GM06990 (cell line): Measurements from ENCODE around the gene ZNF483.
"Not testable (repeated sequence)": the region's sequence is repeated elsewhere in the genome, so short reads cannot be mapped to it uniquely, and the experiment has no call there.

ENCODE experiments used
- DNase-seq: peaks from one replicate; pipeline ENCODE4 v3.0.0-alpha.2; 2011; ENCODE audit not compliant: insufficient read length; ENCODE audit errors: extremely low read depth
- H3K27me3 ChIP-seq: replicated peaks from 2 replicates; pipeline ENCODE4 v1.6.0; 2011; ENCODE audit warnings: low read length; ENCODE audit not compliant: control insufficient read depth, insufficient read depth
- H3K36me3 ChIP-seq: 2 replicates; pipeline ENCODE4 v1.5.1; 2011; ENCODE audit warnings: low read length; ENCODE audit not compliant: control insufficient read depth, insufficient read depth
- H3K4me3 ChIP-seq: replicated peaks from 2 replicates; pipeline ENCODE4 v1.5.1; 2011; ENCODE audit warnings: low read depth, mild to moderate bottlenecking, control low read depth, low read length
- TF ChIP-seq, protein P1 (sequence below): IDR thresholded peaks from 2 replicates; pipeline ENCODE4 v1.5.1; 2011; ENCODE audit warnings: low read length, control low read depth, mild to moderate bottlenecking, inconsistent platforms; ENCODE audit not compliant: insufficient read depth, poor library complexity, severe bottlenecking

ZNF483 gene

DNA sequence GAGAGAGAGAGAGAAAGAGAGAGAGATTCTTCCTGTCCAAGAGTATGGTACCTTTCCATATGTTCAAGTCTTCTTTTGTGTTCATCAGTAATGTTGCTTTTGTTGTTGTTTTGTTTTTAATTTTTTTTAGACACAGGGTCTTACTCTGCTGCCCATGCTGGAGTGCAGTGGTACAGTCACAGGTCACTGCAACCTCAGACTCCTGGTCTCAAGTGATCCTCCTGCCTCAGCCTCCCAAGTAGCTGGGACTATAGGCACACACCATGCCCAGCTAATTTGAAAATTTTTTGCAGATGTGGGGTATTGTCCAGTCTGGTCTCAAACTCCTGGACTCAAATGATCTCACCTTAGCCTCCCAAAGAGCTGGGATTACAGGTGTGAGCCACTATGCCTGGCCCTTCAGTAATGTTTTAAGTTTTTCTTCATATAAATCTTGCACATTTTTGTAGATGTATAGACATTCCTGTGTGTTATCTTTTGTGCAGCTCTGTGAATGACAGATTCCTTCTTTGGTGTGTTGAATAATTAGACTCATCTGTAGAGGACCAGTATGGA is 36.3 kb downstream of the ZNF483 start:
- TF ChIP-seq, protein P1, sequence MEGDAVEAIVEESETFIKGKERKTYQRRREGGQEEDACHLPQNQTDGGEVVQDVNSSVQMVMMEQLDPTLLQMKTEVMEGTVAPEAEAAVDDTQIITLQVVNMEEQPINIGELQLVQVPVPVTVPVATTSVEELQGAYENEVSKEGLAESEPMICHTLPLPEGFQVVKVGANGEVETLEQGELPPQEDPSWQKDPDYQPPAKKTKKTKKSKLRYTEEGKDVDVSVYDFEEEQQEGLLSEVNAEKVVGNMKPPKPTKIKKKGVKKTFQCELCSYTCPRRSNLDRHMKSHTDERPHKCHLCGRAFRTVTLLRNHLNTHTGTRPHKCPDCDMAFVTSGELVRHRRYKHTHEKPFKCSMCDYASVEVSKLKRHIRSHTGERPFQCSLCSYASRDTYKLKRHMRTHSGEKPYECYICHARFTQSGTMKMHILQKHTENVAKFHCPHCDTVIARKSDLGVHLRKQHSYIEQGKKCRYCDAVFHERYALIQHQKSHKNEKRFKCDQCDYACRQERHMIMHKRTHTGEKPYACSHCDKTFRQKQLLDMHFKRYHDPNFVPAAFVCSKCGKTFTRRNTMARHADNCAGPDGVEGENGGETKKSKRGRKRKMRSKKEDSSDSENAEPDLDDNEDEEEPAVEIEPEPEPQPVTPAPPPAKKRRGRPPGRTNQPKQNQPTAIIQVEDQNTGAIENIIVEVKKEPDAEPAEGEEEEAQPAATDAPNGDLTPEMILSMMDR, result no peak
- H3K36me3 ChIP-seq, result no peaks in the 10 kb centered on the region
- H3K4me3 ChIP-seq, result no peak overlapping the region
- DNase-seq, result no peak
- no peaks in the 10 kb centered on the region for H3K27me3 ChIP-seq

DNA sequence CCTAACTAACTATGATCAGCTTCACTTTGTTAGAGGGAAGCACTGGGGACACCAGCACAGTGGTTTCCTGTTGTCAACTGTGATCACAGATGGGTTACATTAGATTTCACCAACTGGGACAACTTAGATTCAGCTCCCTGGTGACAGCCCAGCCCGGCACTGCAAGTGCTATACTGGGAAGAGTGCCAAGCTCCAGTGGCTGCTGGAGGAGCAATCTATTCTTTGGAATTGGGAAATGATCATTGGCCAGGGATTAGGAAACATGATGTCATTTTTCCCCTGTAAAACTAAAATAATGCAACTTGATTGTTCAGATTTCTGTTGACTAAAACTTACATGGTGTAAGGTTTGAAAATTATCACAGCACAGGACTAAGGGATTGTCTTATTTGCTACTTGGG is 41.3 kb downstream of the ZNF483 start:
- Histone ChIP-seq H3K27me3 (no peaks in the 10 kb centered on the region), H3K36me3 (no peaks in the 10 kb centered on the region), H3K4me3 (no peak overlapping the region)
- no peak for DNase-seq
- TF ChIP-seq, protein P1, result no peak

GRCh38 chr9:111568127-111568526 is 43.1 kb downstream of the ZNF483 start:
- H3K36me3 ChIP-seq, DNase-seq: not testable (repeated sequence)

DNA sequence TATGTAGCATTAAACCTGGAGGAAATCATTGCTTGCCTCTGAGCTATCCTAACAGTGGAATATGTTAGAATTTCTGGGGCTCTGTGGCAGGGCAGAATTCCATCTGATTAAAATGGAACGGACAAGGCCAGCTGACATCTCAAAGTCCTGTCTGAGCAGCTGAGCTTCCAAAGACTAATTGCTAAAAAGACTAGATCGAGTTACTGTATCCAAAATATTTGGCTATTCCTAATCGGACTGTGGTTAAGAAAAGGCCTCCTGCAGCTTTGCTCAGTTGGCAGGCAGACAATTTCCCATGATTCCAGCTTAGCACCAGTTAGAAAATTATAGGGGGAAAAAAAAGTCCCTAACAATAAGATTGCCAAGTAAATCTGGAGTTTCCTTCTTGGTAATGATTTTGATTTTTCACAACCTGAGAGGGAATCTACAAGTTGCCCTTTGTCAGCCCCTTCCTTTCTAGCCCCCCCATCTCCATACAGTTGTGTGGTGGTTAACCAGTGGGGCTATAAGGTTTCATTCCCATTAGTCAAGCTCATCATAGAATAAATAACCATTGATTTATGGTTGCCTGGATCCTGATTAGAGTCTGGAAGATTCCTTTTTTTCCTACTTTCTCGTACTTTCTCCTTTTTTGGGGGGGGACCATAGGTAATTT is 48.1 kb downstream of the ZNF483 start:
- H3K27me3 ChIP-seq, result no peaks in the 10 kb centered on the region
- no peaks in the 10 kb centered on the region for H3K36me3 ChIP-seq
- no peak for DNase-seq
- no peak overlapping the region for H3K4me3 ChIP-seq
- TF ChIP-seq, protein P1, result no peak

More at GRCh38 chr9:111568127-111568526, 43.1 kb downstream of the ZNF483 start:
- not testable (repeated sequence) for H3K27me3 ChIP-seq, H3K4me3 ChIP-seq

GRCh38 chr9:111582888-111583287 is 57.9 kb downstream of the ZNF483 start:
- H3K36me3 ChIP-seq, result no peaks in the 10 kb centered on the region
- no peak for DNase-seq
- TF ChIP-seq, protein P1, result no peak
- H3K4me3 ChIP-seq, result no peak overlapping the region
- no peaks in the 10 kb centered on the region for H3K27me3 ChIP-seq

DNA sequence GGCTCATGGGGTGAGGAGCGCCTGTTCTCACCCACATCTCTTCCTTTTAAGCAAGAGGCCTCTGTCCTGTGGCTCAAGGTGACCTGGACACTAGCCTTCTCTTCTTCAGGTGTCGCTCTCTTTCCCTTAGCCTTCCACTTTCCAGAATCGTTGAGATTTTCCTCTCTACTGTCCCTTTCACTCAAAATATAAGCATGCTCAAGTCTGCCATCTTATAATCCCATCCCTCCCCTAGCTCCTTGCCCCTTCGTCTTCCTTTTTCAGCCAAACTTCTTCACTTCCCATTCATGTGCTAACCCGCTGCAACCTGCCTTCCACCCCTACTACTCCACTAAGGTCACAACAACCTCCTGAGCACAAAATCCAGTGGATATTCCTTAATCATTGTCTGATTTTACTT is 61.4 kb downstream of the ZNF483 start:
- no peak overlapping the region for H3K4me3 ChIP-seq
- no peak for DNase-seq
- H3K27me3 ChIP-seq, result no peaks in the 10 kb centered on the region
- no peaks in the 10 kb centered on the region for H3K36me3 ChIP-seq
- TF ChIP-seq, protein P1, result no peak
